Measurements from ENCODE around the gene ARHGAP31.

DNA sequence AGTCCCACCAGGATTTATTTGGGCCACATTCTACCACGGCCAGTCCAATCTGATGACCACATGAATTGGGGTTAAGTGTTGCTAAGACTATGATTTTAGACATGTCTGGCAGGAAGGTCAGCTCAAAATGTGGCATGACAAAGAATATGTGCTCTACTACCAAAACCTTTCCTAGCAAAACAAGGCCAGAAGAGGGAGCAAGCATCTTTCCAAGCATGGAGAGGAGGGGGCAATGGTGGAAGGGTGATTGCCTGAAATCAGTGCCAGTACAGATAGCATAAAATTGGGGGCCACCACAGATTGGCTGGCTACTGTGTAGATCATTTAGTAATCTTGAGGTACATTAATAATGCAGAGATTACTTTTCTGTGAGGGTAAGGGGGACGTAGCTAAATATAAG lies 126.0 kb downstream of the ARHGAP31 start:
- TF ChIP-seq POLR2AphosphoS5 (IDR thresholded peaks at IDR 0.05; ENCODE audit: low read depth, low read length) = no peak
- TF ChIP-seq TAF1 (IDR thresholded peaks at IDR 0.05; ENCODE audit: low read depth, low read length) = no peak
- TF ChIP-seq POLR2A (IDR thresholded peaks at IDR 0.05; ENCODE audit: low read depth, low read length) = no peak
- TF ChIP-seq SPI1 (IDR thresholded peaks at IDR 0.05; ENCODE audit: low read depth, low read length) = no peak
- TF ChIP-seq PAX5 (IDR thresholded peaks at IDR 0.05; ENCODE audit: insufficient read depth, low read length, severe bottlenecking) = no peak
- no peak for TF ChIP-seq POU2F2 (IDR thresholded peaks at IDR 0.05; ENCODE audit: low read depth, low read length)

All from GM12891 (cell line).